ENCODE results near the gene BEST3.
"Not testable (repeated sequence)": the region's sequence is repeated elsewhere in the genome, so short reads cannot be mapped to it uniquely, and the experiment has no call there.

Gene BEST3

DNA sequence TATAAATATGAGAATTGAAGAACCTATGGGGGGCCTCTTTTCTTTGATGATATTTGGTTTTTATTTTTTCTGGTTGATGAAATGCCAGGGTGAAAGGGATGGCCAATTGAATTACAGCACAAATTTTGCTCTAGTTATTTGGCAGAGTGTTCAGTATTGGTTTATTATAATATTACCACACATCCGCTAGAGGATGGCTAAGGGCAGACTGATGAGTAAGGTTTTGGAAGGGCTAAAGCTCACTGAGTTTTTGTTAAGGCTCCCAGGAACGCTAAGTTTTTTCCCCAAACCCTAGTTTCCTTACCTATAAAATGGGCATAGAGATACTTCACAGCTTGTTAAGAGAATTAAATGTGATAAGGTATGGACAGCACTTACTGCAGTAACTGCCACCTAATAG, 54.1 kb downstream of the BEST3 start:
- DNase-seq: no peak

DNA sequence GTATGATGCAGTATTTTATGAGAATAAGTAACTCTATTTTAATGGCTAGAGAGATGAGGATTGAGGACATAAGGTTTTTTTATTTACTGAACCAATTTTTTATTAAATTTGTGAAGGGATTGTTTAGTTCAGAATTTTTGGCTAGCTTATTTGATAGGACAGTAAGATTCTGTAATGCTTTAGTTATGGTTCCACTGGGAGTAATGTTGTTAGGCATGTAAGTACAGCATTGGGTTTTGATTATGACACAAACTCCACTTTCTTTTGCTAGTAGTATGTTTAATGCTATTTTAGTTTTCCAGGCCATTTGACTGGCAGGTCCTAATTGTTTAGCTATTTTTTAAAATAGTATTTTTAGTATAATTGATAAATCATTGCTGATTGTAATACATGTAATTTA, 54.6 kb downstream of the BEST3 start:
- DNase-seq: no peak

DNA sequence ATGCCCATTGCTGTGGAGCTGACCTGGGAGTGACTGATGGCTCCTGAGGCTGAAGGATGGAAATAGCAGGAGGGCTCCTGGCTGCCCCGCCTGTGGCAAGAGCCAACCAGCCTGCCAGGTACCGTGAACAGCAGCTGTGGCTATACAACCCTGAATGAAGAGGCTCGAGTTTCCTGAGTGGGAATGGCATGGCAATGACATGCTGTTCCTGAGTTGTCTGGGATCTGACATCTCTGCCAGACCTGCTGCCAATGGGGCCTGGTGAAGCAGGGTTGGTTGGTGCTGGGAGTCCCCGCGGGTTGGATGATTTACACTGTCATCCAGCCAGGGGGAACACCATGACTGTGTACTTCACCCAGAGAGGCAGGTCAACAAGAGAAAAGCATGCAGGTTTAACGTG, 56.6 kb downstream of the BEST3 start:
- no peak for DNase-seq

DNA sequence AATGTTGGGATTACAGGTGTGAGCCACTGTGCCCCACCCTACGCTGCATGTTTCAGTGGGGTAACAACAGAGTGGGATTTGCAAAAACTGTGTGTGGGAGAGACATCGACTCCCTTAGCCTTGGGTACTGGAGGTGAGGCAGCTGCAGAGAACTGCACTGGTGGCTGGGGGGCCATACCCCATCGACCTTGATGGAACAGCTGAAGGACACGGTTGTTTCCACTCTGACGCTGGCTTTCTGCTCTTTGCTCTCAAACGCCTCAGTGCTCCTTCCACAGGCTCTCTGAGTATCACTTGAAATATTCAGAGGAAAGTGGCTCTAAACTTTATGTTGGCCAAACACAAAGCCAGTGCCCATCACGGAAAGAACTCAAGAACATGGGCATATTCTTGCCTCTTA, 57.6 kb downstream of the BEST3 start:
- DNase-seq: no peak

DNA sequence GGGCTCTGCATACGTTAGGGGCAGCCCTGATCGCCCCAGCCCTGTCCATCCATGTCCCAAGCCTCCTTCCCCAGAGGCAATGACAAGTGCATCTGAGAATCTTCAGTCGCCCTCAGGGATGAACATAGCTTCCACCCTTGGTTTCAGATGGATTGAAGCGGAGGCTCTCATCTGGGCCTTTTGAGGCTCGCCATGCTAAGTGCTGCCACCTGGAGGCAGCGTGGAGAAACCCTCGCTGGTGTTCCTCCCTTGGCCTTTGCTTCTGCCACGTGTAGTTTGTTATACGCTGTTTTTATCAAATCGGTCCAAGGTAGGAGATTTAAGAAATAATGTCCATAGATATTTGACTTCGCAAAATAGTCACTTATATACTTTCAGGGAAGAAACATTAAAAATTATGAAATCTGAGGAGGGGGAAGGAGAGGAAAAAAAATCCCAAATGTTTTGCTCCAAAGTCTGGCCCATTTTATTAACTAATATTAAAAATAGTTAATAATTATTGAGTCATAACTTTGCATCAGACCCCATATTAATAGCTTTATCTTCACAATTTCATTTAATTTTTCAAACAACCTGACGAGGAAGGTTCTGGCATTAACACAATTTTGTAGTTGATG, 59.6 kb downstream of the BEST3 start:
- DNase-seq: peak; percentile 63

DNA sequence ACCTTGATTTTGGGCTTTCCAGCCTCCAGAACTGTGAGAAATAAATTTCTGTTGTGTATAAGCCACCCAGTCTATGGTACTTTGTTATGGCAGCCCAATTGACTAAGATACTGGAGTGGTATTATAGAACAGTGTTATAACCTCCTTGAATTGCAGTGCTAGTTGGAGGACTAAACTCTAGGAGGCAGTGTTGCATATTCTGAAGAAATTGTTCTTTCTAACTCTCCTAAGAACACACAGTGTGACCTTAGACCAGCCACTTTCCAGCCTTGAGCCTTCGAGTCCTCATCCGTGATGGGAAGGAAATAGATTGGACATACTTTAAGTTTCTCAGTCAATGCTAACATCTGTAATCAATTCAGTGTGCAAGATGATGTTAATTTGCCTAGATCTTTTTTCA, 66.0 kb downstream of the BEST3 start:
- DNase-seq: no peak

DNA sequence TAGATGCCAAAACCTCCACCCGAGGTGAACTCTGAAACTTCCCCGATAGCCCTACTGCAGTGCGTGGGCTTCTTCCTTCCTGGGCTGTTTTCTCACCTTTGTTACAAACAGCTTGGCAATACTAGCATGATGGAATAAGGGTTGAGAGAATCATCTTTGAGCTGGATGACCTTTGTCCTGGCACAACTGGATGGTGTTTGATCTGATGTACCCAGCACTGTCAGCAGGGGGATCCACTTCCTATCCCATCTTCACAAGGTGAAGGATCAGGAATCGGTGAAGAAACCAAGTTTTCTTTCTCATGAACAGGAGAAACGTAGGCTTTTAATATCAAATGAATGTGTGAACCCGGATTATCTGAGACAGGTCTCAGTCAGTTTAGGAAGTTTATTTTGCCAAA, 68.9 kb downstream of the BEST3 start:
- DNase-seq: no peak

DNA sequence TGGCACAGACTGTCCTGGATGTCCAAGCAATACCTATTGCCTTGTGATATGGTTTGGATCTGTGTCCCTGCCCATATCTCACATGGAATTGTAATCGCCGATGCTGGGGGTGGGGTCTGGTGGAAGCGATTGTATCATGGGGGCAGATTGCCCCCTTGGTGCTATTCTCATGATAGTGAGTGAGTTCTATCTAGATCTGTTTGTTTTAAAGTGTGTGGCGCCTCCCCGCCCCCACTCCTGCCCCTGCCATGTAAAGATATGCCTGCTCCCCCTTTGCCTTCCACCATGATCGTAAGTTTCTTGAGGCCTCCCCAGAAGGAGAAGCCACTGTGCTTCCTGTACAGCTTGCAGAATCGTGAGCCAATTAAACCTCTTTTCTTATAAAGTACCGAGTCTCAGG, 71.6 kb downstream of the BEST3 start:
- no peak for DNase-seq

DNA sequence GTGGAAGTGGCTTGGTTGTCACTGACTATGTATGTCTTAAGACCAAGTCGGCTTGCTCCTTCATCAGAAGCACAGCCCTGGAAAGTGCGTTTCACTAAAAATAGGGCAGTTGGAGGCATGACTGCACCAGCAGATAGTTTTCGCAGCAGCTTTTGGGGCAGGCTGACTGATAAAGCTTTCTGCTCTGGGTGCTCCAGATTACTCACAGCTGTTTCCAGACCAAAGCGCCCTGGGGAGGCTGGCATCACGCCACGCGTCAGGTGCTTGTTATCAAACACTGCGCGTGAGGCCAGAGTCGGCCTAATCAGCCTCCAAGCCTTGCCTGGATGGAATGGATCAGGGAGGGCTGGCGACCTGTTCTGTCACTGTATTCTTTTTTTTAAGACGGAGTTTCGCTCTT, 75.1 kb downstream of the BEST3 start:
- no peak for DNase-seq

DNA sequence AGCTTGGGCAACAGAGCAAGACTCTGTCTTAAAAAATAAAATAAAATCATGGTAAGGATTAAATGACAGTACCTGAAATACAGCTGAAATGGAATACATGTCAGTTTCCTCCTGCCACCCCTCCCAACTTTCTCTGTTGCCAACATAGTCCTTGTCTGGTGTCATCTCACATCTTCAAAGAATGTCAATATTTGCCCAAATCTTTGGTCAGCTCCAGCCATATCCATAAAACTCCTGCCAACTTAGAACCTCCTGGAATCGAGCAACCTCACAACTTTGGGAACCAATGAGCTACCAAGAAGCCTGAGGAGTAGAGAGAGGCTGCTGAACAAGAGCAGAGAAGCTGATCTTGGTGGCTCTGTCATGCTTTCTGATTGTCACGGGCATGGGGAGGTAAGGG, 77.6 kb downstream of the BEST3 start:
- no peak for DNase-seq

DNA sequence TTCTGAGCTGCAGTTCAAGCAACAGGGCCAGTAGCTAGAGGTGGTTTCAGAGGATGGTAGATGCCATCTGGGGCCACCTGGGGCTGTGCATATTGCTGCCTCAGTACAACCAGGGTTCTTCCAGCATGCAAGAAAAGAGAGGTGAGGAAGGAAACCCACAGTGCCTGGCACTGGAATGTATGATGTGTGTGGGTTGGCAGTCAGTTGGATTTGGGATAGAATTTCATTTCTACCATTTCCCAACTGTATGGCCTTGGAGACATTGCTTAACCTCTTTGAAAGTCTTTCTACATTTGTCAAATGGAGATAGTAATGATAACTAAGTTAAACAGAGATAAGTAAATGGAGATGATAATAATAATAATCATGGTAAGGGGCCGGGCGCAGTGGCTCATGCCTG, 78.2 kb downstream of the BEST3 start:
- DNase-seq: no peak

DNA sequence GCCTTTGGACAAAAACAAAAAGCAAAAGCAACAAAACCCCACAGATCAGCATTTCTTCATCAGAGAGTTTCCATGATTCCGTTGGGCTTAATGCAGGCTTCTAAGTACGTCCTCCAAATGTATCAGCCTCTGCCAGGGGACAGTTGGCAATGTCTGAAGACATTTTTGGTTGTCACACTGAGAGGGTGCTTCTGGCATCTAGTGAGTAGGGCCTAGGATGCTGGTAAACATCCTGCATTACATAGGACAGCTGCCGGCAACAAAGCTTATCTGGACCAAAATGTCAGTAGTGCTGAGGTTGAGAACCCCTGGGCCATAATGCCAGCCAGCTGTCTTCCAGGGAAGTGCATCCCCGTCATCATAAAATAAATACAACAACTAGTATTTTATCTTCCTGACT, 79.0 kb downstream of the BEST3 start:
- no peak for DNase-seq

DNA sequence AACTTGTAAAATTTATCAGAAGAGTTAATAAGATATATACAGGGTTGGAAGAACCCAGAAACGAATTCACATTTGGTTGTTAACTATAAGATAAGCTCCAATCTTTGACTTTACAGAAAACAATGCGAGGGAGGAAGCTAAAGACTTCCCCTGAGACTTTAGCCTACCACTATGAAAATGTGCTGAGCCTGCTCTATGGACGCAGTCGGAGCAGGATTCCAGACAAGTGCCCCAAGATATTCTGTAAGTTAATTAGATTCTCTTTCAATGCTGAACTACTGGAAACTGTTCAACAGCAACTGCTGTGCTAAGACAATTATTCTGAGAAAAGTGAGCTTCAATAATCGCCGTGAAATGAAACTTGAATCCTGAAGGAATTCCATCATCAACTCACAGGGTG, 80.1 kb downstream of the BEST3 start:
- no peak for DNase-seq

DNA sequence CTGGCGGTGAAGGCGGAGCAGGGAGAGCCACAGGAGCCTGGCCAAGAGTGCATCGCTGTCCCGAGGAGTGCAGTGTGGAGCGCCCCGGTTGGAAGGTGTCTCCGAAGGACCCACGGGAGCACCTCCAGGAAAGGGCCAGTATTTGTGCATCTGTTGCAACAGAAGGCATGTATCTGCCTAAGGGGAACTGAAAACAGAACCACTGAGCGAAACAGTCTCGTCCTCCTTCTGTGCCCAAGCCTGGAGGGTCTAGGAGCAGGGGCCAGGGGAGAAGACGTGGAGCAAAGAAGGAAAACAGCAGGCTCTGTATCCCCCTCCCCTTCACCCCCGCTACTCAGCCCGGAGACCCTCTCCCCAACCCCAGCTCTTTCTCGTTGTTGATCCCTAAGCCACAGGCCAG, 83.1 kb downstream of the BEST3 start:
- DNase-seq: no peak

DNA sequence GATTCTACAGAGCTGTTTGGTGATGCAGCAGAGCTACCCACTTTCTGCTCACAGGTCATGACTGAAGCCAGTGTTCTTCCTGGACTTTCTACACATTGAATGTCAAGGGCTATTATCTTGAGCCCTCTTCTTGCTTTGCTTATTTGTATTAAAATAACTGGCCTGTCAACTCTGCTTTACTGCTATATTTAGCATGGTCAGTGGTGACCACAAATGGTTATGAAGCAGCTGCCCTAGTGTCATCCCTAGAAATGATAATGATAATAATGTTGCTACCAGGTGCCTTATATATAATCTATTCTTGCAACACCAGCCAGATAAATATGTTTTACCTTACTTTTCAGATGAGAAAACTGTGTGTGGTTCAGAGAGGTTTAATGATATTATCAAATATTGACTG, 85.8 kb downstream of the BEST3 start:
- DNase-seq: no peak

DNA sequence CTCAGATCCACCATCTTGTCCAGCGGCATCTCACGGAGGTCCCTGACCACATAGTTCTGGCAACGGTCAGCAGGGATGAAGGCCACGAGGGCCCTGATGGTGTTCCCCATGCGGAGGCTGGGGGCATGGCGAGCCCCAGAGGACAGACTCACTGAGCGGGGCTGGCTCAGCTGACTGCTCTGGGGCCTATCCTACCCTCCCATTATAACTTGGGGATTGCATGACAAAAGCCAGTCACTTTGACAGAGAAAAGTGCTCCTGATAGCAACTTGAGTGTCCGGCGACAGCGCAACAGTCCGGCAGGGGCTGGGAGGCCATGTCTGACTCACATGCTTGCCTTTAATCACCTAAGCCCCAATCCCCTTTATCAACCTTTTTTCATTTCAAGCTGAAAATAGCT, 88.4 kb downstream of the BEST3 start, which contains the start of gene LRRC10:
Gene LRRC10 (minus strand): TSS at position 179 of the 400 bp plus-strand sequence. CDS start 69 bp downstream, at position 110.
- no peak for DNase-seq

DNA sequence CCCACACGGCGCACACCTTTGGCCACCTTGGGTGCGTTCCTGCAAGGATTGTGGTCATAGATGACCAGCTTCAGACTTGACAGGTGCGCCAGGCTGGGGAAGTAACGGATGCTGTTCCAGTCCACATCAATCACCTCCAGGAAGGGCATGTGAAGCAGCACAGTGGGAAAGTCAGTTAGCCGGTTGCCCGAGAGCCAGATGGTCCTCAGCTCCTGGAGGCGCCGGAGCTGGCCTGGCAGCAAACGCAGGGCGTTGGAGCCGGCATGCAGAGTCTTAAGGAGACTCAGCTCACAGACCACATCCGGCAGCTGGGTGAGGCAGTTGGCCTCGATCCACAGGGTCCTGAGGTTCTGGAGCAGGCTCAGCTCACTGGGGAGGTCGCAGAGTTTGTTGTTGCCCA, 89.0 kb downstream of the BEST3 start:
- no peak for DNase-seq

DNA sequence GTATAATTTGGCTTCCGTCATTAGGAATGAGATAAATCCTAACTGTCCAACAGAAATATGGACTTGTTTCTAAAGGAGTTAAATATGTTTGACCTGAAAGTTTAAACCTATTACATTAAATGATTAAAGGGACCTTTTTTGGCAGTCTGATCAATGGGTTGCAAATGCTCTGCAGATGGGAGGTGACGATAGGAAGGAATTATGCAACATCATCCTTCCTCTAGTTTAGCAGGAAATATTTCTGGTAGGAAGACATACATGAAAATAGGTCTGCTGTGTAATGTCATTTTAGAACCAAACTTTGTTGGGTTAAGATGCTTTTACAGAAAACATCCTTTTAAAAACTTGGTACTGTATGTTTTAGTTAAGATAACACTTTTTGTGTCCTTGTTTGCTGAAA, 91.0 kb downstream of the BEST3 start:
- DNase-seq: no peak

DNA sequence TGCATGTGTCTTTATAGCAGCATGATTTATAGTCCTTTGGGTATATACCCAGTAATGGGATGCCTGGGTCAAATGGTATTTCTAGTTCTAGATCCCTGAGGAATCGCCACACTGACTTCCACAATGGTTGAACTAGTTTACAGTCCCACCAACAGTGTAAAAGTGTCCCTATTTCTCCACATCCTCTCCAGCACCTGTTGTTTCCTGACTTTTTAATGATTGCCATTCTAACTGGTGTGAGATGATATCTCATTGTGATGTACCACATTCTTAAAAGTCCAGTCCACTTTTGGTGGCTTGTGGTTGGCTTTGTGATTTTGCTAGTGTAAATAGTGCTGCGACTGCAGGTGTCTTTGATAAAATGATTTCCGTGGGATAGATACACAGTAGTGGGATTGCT, 94.8 kb downstream of the BEST3 start:
- DNase-seq: not testable (repeated sequence)

Measured in stimulated activated CD4-positive, alpha-beta T cell treated with anti-CD3 and anti-CD28 coated beads, Interleukin-4, amount 100 ng/mL, for 1 hour (primary cell).